Esophagus squamous epithelium (tissue), 5 donors: ENCODE data around the gene MED13L. TPM values are rescaled to one million over a fixed set of nuclear protein-coding genes. Genes with fewer than 3 reads are reported as not detected.

Experiments used
- DNase-seq: peaks from one replicate; lab custom pipeline; 2025; lab: John Stamatoyannopoulos, UW
- H3K27ac ChIP-seq, 4 donors: fragments of 200-600 bp; sonication (generic); one replicate each; pipeline ENCODE4 v1.5.1; 2016 to 2019; ENCODE audit warnings: mild to moderate bottlenecking in 1 of 4
- H3K27me3 ChIP-seq, 4 donors: fragments of 200-600 bp; sonication (generic); 1 replicate in 3 of 4; 2 replicates in 1 of 4; pipeline versions ENCODE4 v1.5.1 to v1.6.0; 2017 to 2021; ENCODE audit warnings: antibody characterized with exemption in 1 of 4
- H3K36me3 ChIP-seq, 3 donors: fragments of 200-600 bp; sonication (generic); one replicate each; pipeline ENCODE4 v1.5.1; 2016 to 2019
- H3K4me1 ChIP-seq, 3 donors: fragments of 200-600 bp; sonication (generic); one replicate each; pipeline ENCODE4 v1.5.1; 2017 to 2019
- H3K4me3 ChIP-seq, 4 donors: fragments of 200-600 bp; sonication (generic); 1 replicate in 3 of 4; 2 replicates in 1 of 4; pipeline ENCODE4 v1.5.1; 2016 to 2019; ENCODE audit warnings: mild to moderate bottlenecking in 2 of 4, moderate library complexity in 1 of 4
- H3K9me3 ChIP-seq, 3 donors: fragments of 200-600 bp; sonication (generic); one replicate each; pipeline ENCODE4 v1.5.1; 2016 to 2019
- CTCF ChIP-seq, 6 experiments: fragments of 450-650 bp in 4 of 6; fragments of 200-600 bp in 2 of 6; sonication (generic) in 2 of 6; IDR thresholded peaks; one replicate each; pipeline ENCODE4 v1.5.1; 2016 to 2019; ENCODE audit warnings: antibody characterized with exemption in 6 of 6, mild to moderate bottlenecking in 4 of 6, moderate library complexity in 4 of 6
- POLR2A ChIP-seq, 4 donors: fragments of 450-650 bp; IDR thresholded peaks; one replicate each; pipeline ENCODE4 v1.6.1; 2017; ENCODE audit warnings: antibody characterized with exemption in 4 of 4, mild to moderate bottlenecking in 4 of 4, moderate library complexity in 3 of 4
- WGBS, 2 donors: methylation state at CpG; one replicate each; pipeline ENCODE4 v1.1.5; 2018; 5-methylcytosine and 5-hydroxymethylcytosine counted together
- intact Hi-C: fragments of 100-400 bp; cut with DNase I; formaldehyde crosslinking; loops from one replicate; pipeline ENCODE4 v1.15.0; 2022
- total RNA-seq, 4 donors: library from RNA; depleted of rRNA; stranded (reverse); fragments of >200 nt; gene quantifications; one replicate each; pipeline ENCODE4 v1.1.0, GENCODE V29; 2016
- donor health status: DM: yes; HTN: yes; CAD: no.

MED13L gene
- total RNA-seq, 4 donors from 2014 or later = 52.2 to 137 (median 62.1) TPM

- TF ChIP-seq CTCF (IDR thresholded peaks at IDR 0.05) (no peak), POLR2A (IDR thresholded peaks at IDR 0.05) (no peak)
- no peaks in the 10 kb centered on the region for H3K27me3 ChIP-seq
- WGBS, 2 donors = 47 to 61% methylated on average over 10 of the region's 10 CpGs
- peaks cover 0 to 79% (median 22%) of the 10 kb centered on the region in 3 donors for H3K36me3 ChIP-seq
- H3K27ac ChIP-seq = peak overlapping the region in 3 of 4 donors; percentile 6 to 37 (median 31)
- no peak for DNase-seq
- intact Hi-C loops = loop anchor here (5.0 to 10.0 kb wide), 2 partner anchors 603 to 686 kb away; no protein-coding TSS in a partner anchor
- no peak overlapping the region for H3K4me3 ChIP-seq
- H3K9me3 ChIP-seq = no peaks in the 10 kb centered on the region
- H3K4me1 ChIP-seq = peaks cover 0 to 27% (median 10%) of the 10 kb centered on the region in 3 donors
Observed at GRCh38 chr12:115998794-115999478, 278.6 kb downstream of the MED13L start.

GRCh38 chr12:115998119-115998633, 279.3 kb downstream of the MED13L start:
- Histone ChIP-seq H3K36me3 (peaks cover 0 to 80% (median 22%) of the 10 kb centered on the region in 3 donors), H3K4me1 (peaks cover 0 to 27% (median 10%) of the 10 kb centered on the region in 3 donors), H3K27ac (peak overlapping the region; percentile 6 to 57 (median 34)), H3K4me3 (no peak overlapping the region), H3K9me3 (no peaks in the 10 kb centered on the region), H3K27me3 (no peaks in the 10 kb centered on the region)
- 40 to 57% methylated on average over 3 of the region's 3 CpGs for WGBS, 2 donors
- no peak for DNase-seq
- no peak for TF ChIP-seq POLR2A (IDR thresholded peaks at IDR 0.05)
- TF ChIP-seq CTCF (IDR thresholded peaks at IDR 0.05) = peak; percentile 56 to 85 (median 80)
- intact Hi-C loops = loop anchor here (5.0 to 10.0 kb wide), 2 partner anchors 604 to 687 kb away; no protein-coding TSS in a partner anchor

- Histone ChIP-seq H3K27me3 (no peaks in the 10 kb centered on the region), H3K27ac (no peak overlapping the region), H3K36me3 (peaks cover 0 to 87% (median 28%) of the 10 kb centered on the region in 3 donors), H3K4me3 (no peak overlapping the region), H3K9me3 (no peaks in the 10 kb centered on the region), H3K4me1 (peaks cover 0 to 15% (median 4%) of the 10 kb centered on the region in 3 donors)
- TF ChIP-seq CTCF (IDR thresholded peaks at IDR 0.05) = no peak
- no peak for TF ChIP-seq POLR2A (IDR thresholded peaks at IDR 0.05)
- DNase-seq = no peak
- WGBS, 2 donors = 90 to 100% methylated on average over 2 of the region's 2 CpGs
- intact Hi-C loops = loop anchor here (10.0 kb wide), 1 partner anchor 691 kb away; no protein-coding TSS in a partner anchor
Observed at GRCh38 chr12:115993737-115994136, 283.8 kb downstream of the MED13L start.

GRCh38 chr12:115990241-115990640, 287.3 kb downstream of the MED13L start:
- Histone ChIP-seq H3K27me3 (no peaks in the 10 kb centered on the region), H3K9me3 (no peaks in the 10 kb centered on the region), H3K4me1 (peaks cover 0 to 19% (median 0%) of the 10 kb centered on the region in 3 donors), H3K4me3 (no peak overlapping the region), H3K36me3 (peaks cover 0 to 96% (median 11%) of the 10 kb centered on the region in 3 donors), H3K27ac (no peak overlapping the region)
- 96 to 100% methylated on average over 3 of the region's 3 CpGs for WGBS, 2 donors
- intact Hi-C loops = loop anchor here (10.0 kb wide), 1 partner anchor 695 kb away; no protein-coding TSS in a partner anchor
- DNase-seq = no peak
- TF ChIP-seq CTCF (IDR thresholded peaks at IDR 0.05) = no peak
- no peak for TF ChIP-seq POLR2A (IDR thresholded peaks at IDR 0.05)
